HG02678 (cell line): ENCODE data around the gene TRIM73.
"Not testable (repeated sequence)": the region's sequence is repeated elsewhere in the genome, so short reads cannot be mapped to it uniquely, and the experiment has no call there.

Source experiments
- ATAC-seq: cut with Tn5 transposase; IDR thresholded peaks from one replicate; pipeline ENCODE4 v1.9.1; 2021; ENCODE audit warnings: mild to moderate bottlenecking, moderate library complexity; ENCODE audit not compliant: unreplicated experiment

The TRIM73 gene

GRCh38 chr7:75415428-75415817, 20.0 kb downstream of the TRIM73 start:
- ATAC-seq, result not testable (repeated sequence)

- ATAC-seq, result not testable (repeated sequence)
Observed at GRCh38 chr7:75415829-75416373, 20.5 kb downstream of the TRIM73 start.

- not testable (repeated sequence) for ATAC-seq
Observed at GRCh38 chr7:75416787-75417186, 21.4 kb downstream of the TRIM73 start.

GRCh38 chr7:75418292-75418858, 22.9 kb downstream of the TRIM73 start:
- not testable (repeated sequence) for ATAC-seq

- not testable (repeated sequence) for ATAC-seq
Observed at GRCh38 chr7:75419210-75419609, 23.8 kb downstream of the TRIM73 start.

GRCh38 chr7:75419693-75420092, 24.3 kb downstream of the TRIM73 start:
- not testable (repeated sequence) for ATAC-seq

GRCh38 chr7:75420152-75420551, 24.7 kb downstream of the TRIM73 start:
- ATAC-seq, result not testable (repeated sequence)

GRCh38 chr7:75421798-75422710, 26.6 kb downstream of the TRIM73 start:
- not testable (repeated sequence) for ATAC-seq

- not testable (repeated sequence) for ATAC-seq
Observed at GRCh38 chr7:75423481-75423880, 28.1 kb downstream of the TRIM73 start.

GRCh38 chr7:75439000-75439399, 43.6 kb downstream of the TRIM73 start:
- ATAC-seq, result not testable (repeated sequence)

GRCh38 chr7:75442101-75442464, 46.7 kb downstream of the TRIM73 start:
- peak; percentile 36 for ATAC-seq

- peak; percentile 90 for ATAC-seq
Observed at GRCh38 chr7:75442465-75443111, 47.2 kb downstream of the TRIM73 start.

- ATAC-seq, result not testable (repeated sequence)
Observed at GRCh38 chr7:75449946-75450345, 54.5 kb downstream of the TRIM73 start.

- ATAC-seq, result peak; percentile 90
Observed at GRCh38 chr7:75452494-75452955, 57.1 kb downstream of the TRIM73 start.
